Lower leg skin (tissue), 4 donors: ENCODE data around the gene PACS2. TPM values are rescaled to one million over a fixed set of nuclear protein-coding genes. Genes with fewer than 3 reads are reported as not detected.

Source experiments
- DNase-seq, 2 donors: peaks; one replicate each; pipeline ENCODE4 v3.0.0-alpha.2; 2019; ENCODE audit warnings: low spot score in 2 of 2
- H3K4me3 ChIP-seq: fragments of 200-600 bp; sonication (generic); 2 replicates; pipeline ENCODE4 v1.5.1; 2017; ENCODE audit warnings: mild to moderate bottlenecking, low read depth; ENCODE audit not compliant: poor library complexity, severe bottlenecking
- CTCF ChIP-seq, 3 donors: fragments of 450-650 bp; IDR thresholded peaks; one replicate each; pipeline ENCODE4 v1.5.1; 2016; ENCODE audit warnings: antibody characterized with exemption in 3 of 3, mild to moderate bottlenecking in 3 of 3, moderate library complexity in 2 of 3
- POLR2A ChIP-seq, 2 donors: fragments of 450-650 bp; IDR thresholded peaks; one replicate each; pipeline ENCODE4 v1.6.1; 2016 to 2017; ENCODE audit warnings: antibody characterized with exemption in 2 of 2, mild to moderate bottlenecking in 1 of 2, moderate library complexity in 1 of 2
- WGBS, 2 donors: methylation state at CpG; one replicate each; pipeline ENCODE4 v1.1.5; 2018; 5-methylcytosine and 5-hydroxymethylcytosine counted together
- intact Hi-C: fragments of 100-400 bp; cut with DNase I; formaldehyde crosslinking; loops from one replicate; pipeline ENCODE4 v1.15.0; 2023; ENCODE audit warnings: low total_unique reads
- total RNA-seq, 4 donors: library from RNA; depleted of rRNA; stranded (reverse); fragments of >200 nt; gene quantifications; one replicate each; pipeline ENCODE4 v1.1.0, GENCODE V29; 2016

PACS2 gene
- total RNA-seq, 4 donors from 2014 or later, result 25.9 to 75.1 (median 54.3) TPM

- intact Hi-C loops, result no loop called here
- WGBS, 2 donors, result 82 to 86% methylated on average over 22 to 26 of the region's 33 CpGs
- no peak overlapping the region for H3K4me3 ChIP-seq
- no peak for DNase-seq
- no peak for TF ChIP-seq POLR2A (IDR thresholded peaks at IDR 0.05)
- no peak for TF ChIP-seq CTCF (IDR thresholded peaks at IDR 0.05)
These were observed 72.3 kb downstream of the PACS2 start for GRCh38 chr14:105386581-105387529.

DNA sequence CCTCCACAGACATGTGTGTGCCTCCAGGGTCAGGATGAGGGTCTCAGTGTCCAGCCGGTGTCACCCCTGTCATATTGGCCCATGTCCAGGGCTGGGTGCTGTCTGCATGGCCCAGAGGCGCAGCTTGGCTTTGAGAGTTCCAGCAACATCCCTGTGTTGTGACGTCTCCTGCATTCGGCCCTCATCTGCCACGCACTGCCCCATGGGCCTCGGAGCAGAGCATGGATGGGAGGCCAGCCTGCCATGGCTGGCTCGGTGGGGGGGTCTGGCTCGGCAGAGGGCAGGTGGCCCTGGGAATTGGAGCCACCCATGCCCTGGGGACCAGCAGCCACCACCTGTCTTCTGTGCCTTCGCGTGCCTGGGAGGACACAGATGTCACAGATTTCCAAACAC is 73.0 kb downstream of the PACS2 start:
- intact Hi-C loops, result no loop called here
- TF ChIP-seq POLR2A (IDR thresholded peaks at IDR 0.05), result no peak
- TF ChIP-seq CTCF (IDR thresholded peaks at IDR 0.05), result no peak
- no peak for DNase-seq
- WGBS, 2 donors, result 71 to 82% methylated on average over 6 to 10 of the region's 10 CpGs
- H3K4me3 ChIP-seq, result no peak overlapping the region

- WGBS, 2 donors, result 91 to 93% methylated on average over 20 to 22 of the region's 25 CpGs
- no peak for DNase-seq
- TF ChIP-seq CTCF (IDR thresholded peaks at IDR 0.05) (no peak), POLR2A (IDR thresholded peaks at IDR 0.05) (no peak)
- intact Hi-C loops, result no loop called here
- no peak overlapping the region for H3K4me3 ChIP-seq
These were observed 73.8 kb downstream of the PACS2 start for GRCh38 chr14:105388110-105388951.

GRCh38 chr14:105388976-105389375 is 74.4 kb downstream of the PACS2 start:
- TF ChIP-seq POLR2A (IDR thresholded peaks at IDR 0.05), result no peak
- H3K4me3 ChIP-seq, result no peak overlapping the region
- intact Hi-C loops, result no loop called here
- WGBS, 2 donors, result 91 to 92% methylated on average over 16 of the region's 16 CpGs
- no peak for DNase-seq

DNA sequence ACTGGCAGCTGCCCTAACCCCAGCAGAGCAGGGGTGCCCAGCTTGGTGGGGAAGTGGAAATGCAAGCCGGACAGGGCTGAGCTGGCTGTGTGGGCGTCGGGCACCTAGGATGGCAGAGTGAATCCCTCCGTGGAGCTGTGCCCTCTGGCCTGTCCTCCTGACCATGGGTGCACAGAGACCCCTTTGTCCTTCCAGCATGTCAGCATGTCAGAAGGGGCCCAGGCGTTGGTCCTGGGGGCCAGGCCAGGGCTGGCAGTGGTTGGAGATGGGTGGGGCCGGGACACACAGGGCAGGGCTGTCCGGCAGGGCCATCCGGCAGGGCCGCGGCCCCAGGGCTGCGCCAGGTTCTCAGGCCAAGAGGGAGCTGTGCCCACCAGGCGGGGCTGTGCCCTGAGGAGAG is 75.0 kb downstream of the PACS2 start:
- H3K4me3 ChIP-seq, result no peak overlapping the region
- TF ChIP-seq CTCF (IDR thresholded peaks at IDR 0.05), result no peak
- no peak for TF ChIP-seq POLR2A (IDR thresholded peaks at IDR 0.05)
- intact Hi-C loops, result no loop called here
- DNase-seq, result no peak
- 50 to 54% methylated on average over 7 to 11 of the region's 12 CpGs for WGBS, 2 donors
